ENCODE results near the gene ACBD4. TPM values are rescaled to one million over a fixed set of nuclear protein-coding genes. Genes with fewer than 3 reads are reported as not detected.

ACBD4 gene
- total and polyA plus RNA-seq, 2 donors from 2014 or later = 19.2 to 46.3 TPM

DNA sequence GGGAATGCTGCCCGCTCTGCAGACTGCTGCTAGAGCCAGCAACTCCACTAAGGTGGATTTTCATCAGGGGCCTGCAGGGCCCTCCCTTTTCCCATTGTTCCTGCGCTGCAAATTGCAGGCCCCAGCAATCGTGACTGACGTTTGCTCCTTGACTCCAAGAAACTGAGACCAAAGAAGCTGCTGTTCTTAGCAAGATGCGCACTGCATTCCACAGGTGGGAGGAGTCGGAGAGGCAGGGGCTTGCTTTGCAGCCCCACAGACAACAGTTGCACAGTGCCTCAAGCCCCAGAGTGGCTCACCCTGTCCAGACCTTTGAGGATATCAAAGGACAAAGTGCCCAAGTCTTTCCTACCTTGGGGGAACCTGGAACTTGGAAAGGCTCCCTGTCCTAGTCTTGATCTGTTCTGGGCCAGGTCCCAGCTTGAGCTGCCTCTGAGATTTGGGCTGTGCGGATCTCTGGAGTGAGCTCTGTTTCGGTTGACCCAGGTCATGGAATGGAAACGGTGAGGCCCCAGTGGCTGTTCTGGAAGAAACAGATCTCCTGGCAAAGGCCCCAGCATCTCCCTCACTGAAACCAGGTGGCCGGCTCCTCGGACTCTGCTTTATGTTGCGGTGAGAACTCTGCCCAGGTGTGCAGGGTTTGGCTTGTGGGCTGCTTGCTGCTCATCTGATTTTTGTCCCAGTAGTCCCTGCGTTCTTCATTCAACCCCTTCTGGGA lies 28.0 kb upstream of the ACBD4 start:
- Histone ChIP-seq H3K27me3 (ENCODE audit: control insufficient read depth, insufficient read depth, low read length) (no peaks in the 10 kb centered on the region), H3K36me3 (ENCODE audit: control insufficient read depth in 2 of 3, insufficient read depth in 3 of 3, low read length in 3 of 3) (peaks cover 6 to 49% (median 36%) of the 10 kb centered on the region in 3 donors), H3K4me3 (ENCODE audit: low read length in 3 of 3) (no peak overlapping the region), H3K9ac (ENCODE audit: low read length in 3 of 3) (no peak overlapping the region), H3K4me1 (ENCODE audit: control insufficient read depth in 2 of 3, insufficient read depth in 2 of 3, low read depth in 1 of 3, low read length in 3 of 3) (peaks cover 0 to 5% (median 0%) of the 10 kb centered on the region in 3 donors), H3K27ac (ENCODE audit: low read depth in 2 of 2, low read length in 2 of 2) (no peak overlapping the region), H3K9me3 (ENCODE audit: control insufficient read depth in 2 of 3, insufficient read depth in 1 of 3, low read length in 3 of 3) (no peaks in the 10 kb centered on the region)
- TF ChIP-seq CTCF (IDR thresholded peaks at IDR 0.05; ENCODE audit: borderline replicate concordance, extremely low read depth, insufficient read depth) = no peak
- FAIRE-seq (no peak), DNase-seq (peak in 1 of 5 donors; percentile 26)
- intact Hi-C loops (cut with DNase I) = no loop called here

GRCh38 chr17:45108051-45108450 lies 27.4 kb upstream of the ACBD4 start:
- Histone ChIP-seq H3K27me3 (ENCODE audit: control insufficient read depth, insufficient read depth, low read length) (no peaks in the 10 kb centered on the region), H3K4me3 (ENCODE audit: low read length in 3 of 3) (no peak overlapping the region), H3K9me3 (ENCODE audit: control insufficient read depth in 2 of 3, insufficient read depth in 1 of 3, low read length in 3 of 3) (no peaks in the 10 kb centered on the region), H3K9ac (ENCODE audit: low read length in 3 of 3) (no peak overlapping the region), H3K36me3 (ENCODE audit: control insufficient read depth in 2 of 3, insufficient read depth in 3 of 3, low read length in 3 of 3) (peaks cover 4 to 43% (median 30%) of the 10 kb centered on the region in 3 donors), H3K4me1 (ENCODE audit: control insufficient read depth in 2 of 3, insufficient read depth in 2 of 3, low read depth in 1 of 3, low read length in 3 of 3) (peaks cover 0 to 5% (median 0%) of the 10 kb centered on the region in 3 donors), H3K27ac (ENCODE audit: low read depth in 2 of 2, low read length in 2 of 2) (no peak overlapping the region)
- FAIRE-seq (no peak), DNase-seq (no peak)
- intact Hi-C loops (cut with DNase I) = no loop called here
- TF ChIP-seq CTCF (IDR thresholded peaks at IDR 0.05; ENCODE audit: borderline replicate concordance, extremely low read depth, insufficient read depth) = no peak

GRCh38 chr17:45108595-45109521 lies 26.6 kb upstream of the ACBD4 start:
- intact Hi-C loops (cut with DNase I) = no loop called here
- H3K4me1 ChIP-seq (ENCODE audit: control insufficient read depth in 2 of 3, insufficient read depth in 2 of 3, low read depth in 1 of 3, low read length in 3 of 3) = peaks cover 0 to 5% (median 0%) of the 10 kb centered on the region in 3 donors
- H3K9me3 ChIP-seq (ENCODE audit: control insufficient read depth in 2 of 3, insufficient read depth in 1 of 3, low read length in 3 of 3) = no peaks in the 10 kb centered on the region
- no peak for TF ChIP-seq CTCF (IDR thresholded peaks at IDR 0.05; ENCODE audit: borderline replicate concordance, extremely low read depth, insufficient read depth)
- peaks cover 2 to 35% (median 22%) of the 10 kb centered on the region in 3 donors for H3K36me3 ChIP-seq (ENCODE audit: control insufficient read depth in 2 of 3, insufficient read depth in 3 of 3, low read length in 3 of 3)
- no peak overlapping the region for H3K27ac ChIP-seq (ENCODE audit: low read depth in 2 of 2, low read length in 2 of 2)
- no peaks in the 10 kb centered on the region for H3K27me3 ChIP-seq (ENCODE audit: control insufficient read depth, insufficient read depth, low read length)
- DNase-seq (no peak), FAIRE-seq (no peak)
- no peak overlapping the region for H3K9ac ChIP-seq (ENCODE audit: low read length in 3 of 3)
- no peak overlapping the region for H3K4me3 ChIP-seq (ENCODE audit: low read length in 3 of 3)
